WTC11 (cell line): ENCODE data around the gene SLC38A8. TPM values are rescaled to one million over a fixed set of nuclear protein-coding genes. Genes with fewer than 3 reads are reported as not detected.

Experiments used
- ATAC-seq: fragments of 200-7000 bp; cut with Tn5 transposase; 2 replicates; pipeline ENCODE4 v1.10.0; 2021; ENCODE audit warnings: mild to moderate bottlenecking, moderate library complexity
- CTCF ChIA-PET: fragments of 300-600 bp; sonication (Branson Sonifier 250); formaldehyde crosslinking; loops from one replicate; lab custom pipeline; 2021; ENCODE audit warnings: antibody characterized with exemption; lab: Charles Lee
- POLR2A ChIA-PET: fragments of 350-600 bp; sonication (Branson Sonifier 250); formaldehyde crosslinking; loops from one replicate; lab custom pipeline; 2021; ENCODE audit warnings: antibody characterized with exemption; lab: Charles Lee
- DNase-seq: peaks from one replicate; pipeline ENCODE4 v3.0.0; 2021; ENCODE audit warnings: low spot score
- H3K27ac Mint-ChIP-seq: 2 replicates; pipeline ENCODE4 v1.8.0; 2021; ENCODE audit warnings: mixed read lengths
- H3K27me3 Mint-ChIP-seq: 2 replicates; pipeline ENCODE4 v1.8.0; 2021; ENCODE audit warnings: low read depth, mild to moderate bottlenecking, moderate library complexity, mixed read lengths
- H3K36me3 Mint-ChIP-seq: 2 replicates; pipeline ENCODE4 v1.8.0; 2021; ENCODE audit warnings: mixed read lengths
- H3K4me1 Mint-ChIP-seq: 2 replicates; pipeline ENCODE4 v1.8.0; 2022; ENCODE audit warnings: mixed read lengths
- H3K4me3 Mint-ChIP-seq: 2 replicates; pipeline ENCODE4 v1.8.0; 2021; ENCODE audit warnings: mild to moderate bottlenecking, moderate library complexity, mixed read lengths
- H3K9me3 Mint-ChIP-seq: 2 replicates; pipeline ENCODE4 v1.8.0; 2021; ENCODE audit warnings: mixed read lengths
- ESRRA ChIP-seq: sonication (generic); formaldehyde crosslinking; IDR thresholded peaks from 2 replicates; pipeline ENCODE4 v1.8.1; 2022; ENCODE audit warnings: mild to moderate bottlenecking, missing genetic modification reagents, borderline replicate concordance
- MYBL2 ChIP-seq: sonication (generic); formaldehyde crosslinking; IDR thresholded peaks from 2 replicates; pipeline ENCODE4 v1.8.1; 2023; ENCODE audit warnings: mild to moderate bottlenecking, moderate library complexity, missing genetic modification reagents
- TP53 ChIP-seq: sonication (generic); formaldehyde crosslinking; IDR thresholded peaks from 2 replicates; pipeline ENCODE4 v1.8.1; 2023; ENCODE audit warnings: mild to moderate bottlenecking, missing genetic modification reagents
- ZNF317 ChIP-seq: sonication (generic); formaldehyde crosslinking; IDR thresholded peaks from 2 replicates; pipeline ENCODE4 v1.8.1; 2023; ENCODE audit warnings: low read depth, mild to moderate bottlenecking, moderate library complexity, missing genetic modification reagents, borderline replicate concordance
- total RNA-seq: library from RNA; stranded (reverse); gene quantifications from 3 replicates; pipeline ENCODE4 v1.2.3, GENCODE V29; 2021
- TF ChIP-seq, protein P1 (sequence below): sonication (generic); formaldehyde crosslinking; IDR thresholded peaks from 2 replicates; pipeline ENCODE4 v1.8.0; 2023; ENCODE audit warnings: missing genetic modification reagents
- TF ChIP-seq, protein P2 (sequence below): sonication (generic); formaldehyde crosslinking; IDR thresholded peaks from 2 replicates; pipeline ENCODE4 v1.8.0; 2022; ENCODE audit warnings: mild to moderate bottlenecking, missing genetic modification reagents
- TF ChIP-seq, protein P3 (sequence below): sonication (generic); formaldehyde crosslinking; IDR thresholded peaks from 2 replicates; pipeline ENCODE4 v1.8.1; 2023; ENCODE audit warnings: mild to moderate bottlenecking, missing genetic modification reagents, moderate library complexity
- TF ChIP-seq, protein P4 (sequence below): sonication (generic); formaldehyde crosslinking; IDR thresholded peaks from 2 replicates; pipeline ENCODE4 v1.8.0; 2022; ENCODE audit warnings: mild to moderate bottlenecking, missing genetic modification reagents
- TF ChIP-seq, protein P5 (sequence below): sonication (generic); formaldehyde crosslinking; IDR thresholded peaks from 2 replicates; pipeline ENCODE4 v1.8.0; 2023; ENCODE audit warnings: missing genetic modification reagents, mild to moderate bottlenecking, borderline replicate concordance

The SLC38A8 gene
- total RNA-seq, 1 experiment from 2014 or later: not detected

DNA sequence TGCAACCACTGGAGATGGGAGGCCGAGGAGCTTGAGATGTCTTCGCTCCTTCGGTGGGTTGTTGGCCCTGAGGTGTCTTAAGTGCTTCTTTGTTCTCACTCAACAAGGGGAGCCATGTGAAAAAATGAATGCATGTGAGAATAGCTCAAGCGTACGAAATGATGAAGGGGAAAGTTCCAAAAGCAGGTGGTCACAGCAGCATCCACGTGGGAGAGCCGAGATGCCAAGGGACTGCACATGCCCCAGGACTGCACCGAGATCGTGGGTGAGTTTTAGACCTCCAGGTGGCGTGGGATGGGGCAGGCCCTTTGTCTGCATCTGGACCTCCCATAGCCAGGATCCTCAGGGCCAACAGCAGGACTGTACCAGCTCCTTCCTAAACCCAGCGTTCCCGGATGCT is 8.1 kb downstream of the SLC38A8 start:
- CTCF ChIA-PET: no interaction called here
- DNase-seq: no peak
- H3K36me3 Mint-ChIP-seq: 0 out of 2 replicates have a peak, but pooled peaks cover 3% of the 10 kb centered on the region
- TF ChIP-seq MYBL2 (CRISPR knock-in tag) (no peak), ESRRA (CRISPR knock-in tag) (no peak), ZNF317 (CRISPR knock-in tag) (no peak)
- TF ChIP-seq, protein P1, sequence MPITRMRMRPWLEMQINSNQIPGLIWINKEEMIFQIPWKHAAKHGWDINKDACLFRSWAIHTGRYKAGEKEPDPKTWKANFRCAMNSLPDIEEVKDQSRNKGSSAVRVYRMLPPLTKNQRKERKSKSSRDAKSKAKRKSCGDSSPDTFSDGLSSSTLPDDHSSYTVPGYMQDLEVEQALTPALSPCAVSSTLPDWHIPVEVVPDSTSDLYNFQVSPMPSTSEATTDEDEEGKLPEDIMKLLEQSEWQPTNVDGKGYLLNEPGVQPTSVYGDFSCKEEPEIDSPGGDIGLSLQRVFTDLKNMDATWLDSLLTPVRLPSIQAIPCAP: no peak
- POLR2A ChIA-PET: no interaction called here
- H3K4me3 Mint-ChIP-seq: no peak overlapping the region
- H3K4me1 Mint-ChIP-seq: 0 out of 2 replicates have a peak, but pooled peaks cover 3% of the 10 kb centered on the region
- H3K27me3 Mint-ChIP-seq: peaks cover 4% of the 10 kb centered on the region; the same call in 1 of the 2 replicates
- peaks cover 17% of the 10 kb centered on the region for H3K9me3 Mint-ChIP-seq
- H3K27ac Mint-ChIP-seq: no peak overlapping the region
- ATAC-seq: no peak

DNA sequence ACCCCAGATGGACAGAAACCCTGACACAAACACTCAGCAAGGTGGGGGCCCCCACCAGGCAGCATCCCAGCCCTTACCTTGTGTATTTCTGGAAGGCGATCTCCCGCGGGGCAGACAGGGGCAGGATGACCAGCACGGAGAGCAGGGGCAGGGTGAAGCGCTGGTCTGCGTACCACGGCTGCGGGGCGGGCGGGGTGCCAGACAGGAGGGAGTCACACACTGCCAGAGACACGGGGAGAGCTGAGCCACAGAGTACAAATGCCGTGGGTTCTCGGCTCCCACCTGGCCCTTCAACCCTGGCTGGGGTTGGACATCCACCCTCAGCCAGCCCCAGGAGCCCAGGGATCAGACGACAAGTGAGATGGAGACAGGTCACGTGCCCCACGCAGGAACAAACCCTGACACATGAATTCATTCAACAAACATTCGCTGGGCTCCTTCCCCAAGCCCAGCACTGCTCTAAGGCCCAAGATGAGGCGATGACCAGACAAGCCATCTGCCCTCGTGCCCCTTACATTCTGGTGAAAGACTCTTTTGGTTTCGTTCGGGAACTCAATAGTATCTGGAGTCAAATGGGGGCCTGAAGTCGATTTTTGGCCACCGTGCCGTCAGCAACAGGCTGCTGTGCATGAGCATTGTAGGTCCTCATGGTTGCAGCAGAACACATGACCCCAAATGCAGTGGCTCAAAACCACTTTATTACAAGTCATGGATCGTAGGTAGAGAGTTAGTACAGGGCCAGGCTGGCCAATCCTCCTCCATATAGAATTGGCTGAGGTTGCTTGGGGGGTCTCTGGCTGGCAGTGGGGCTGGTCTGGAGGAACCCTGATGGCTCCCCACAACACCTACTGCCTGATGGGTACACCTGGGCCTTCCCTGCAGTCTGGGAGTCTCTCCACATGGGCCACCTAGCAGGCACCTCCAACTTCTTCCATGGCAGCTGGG is 9.1 kb downstream of the SLC38A8 start:
- ChIA-PET POLR2A (no interaction called here), CTCF (interaction anchor here (1.3 to 2.6 kb wide), 2 partner anchors 9 to 77 kb away, joined by 6 to 7 read pairs; partner anchors contain the start of gene SLC38A8)
- 0 out of 2 replicates have a peak, but pooled peaks cover 3% of the 10 kb centered on the region for H3K4me1 Mint-ChIP-seq
- peaks cover 4% of the 10 kb centered on the region; the same call in 1 of the 2 replicates for H3K27me3 Mint-ChIP-seq
- 0 out of 2 replicates have a peak, but pooled peaks cover 3% of the 10 kb centered on the region for H3K36me3 Mint-ChIP-seq
- H3K4me3 Mint-ChIP-seq: no peak overlapping the region
- DNase-seq (no peak), ATAC-seq (no peak)
- no peak overlapping the region for H3K27ac Mint-ChIP-seq
- peaks cover 17% of the 10 kb centered on the region for H3K9me3 Mint-ChIP-seq
- TF ChIP-seq, protein P2, sequence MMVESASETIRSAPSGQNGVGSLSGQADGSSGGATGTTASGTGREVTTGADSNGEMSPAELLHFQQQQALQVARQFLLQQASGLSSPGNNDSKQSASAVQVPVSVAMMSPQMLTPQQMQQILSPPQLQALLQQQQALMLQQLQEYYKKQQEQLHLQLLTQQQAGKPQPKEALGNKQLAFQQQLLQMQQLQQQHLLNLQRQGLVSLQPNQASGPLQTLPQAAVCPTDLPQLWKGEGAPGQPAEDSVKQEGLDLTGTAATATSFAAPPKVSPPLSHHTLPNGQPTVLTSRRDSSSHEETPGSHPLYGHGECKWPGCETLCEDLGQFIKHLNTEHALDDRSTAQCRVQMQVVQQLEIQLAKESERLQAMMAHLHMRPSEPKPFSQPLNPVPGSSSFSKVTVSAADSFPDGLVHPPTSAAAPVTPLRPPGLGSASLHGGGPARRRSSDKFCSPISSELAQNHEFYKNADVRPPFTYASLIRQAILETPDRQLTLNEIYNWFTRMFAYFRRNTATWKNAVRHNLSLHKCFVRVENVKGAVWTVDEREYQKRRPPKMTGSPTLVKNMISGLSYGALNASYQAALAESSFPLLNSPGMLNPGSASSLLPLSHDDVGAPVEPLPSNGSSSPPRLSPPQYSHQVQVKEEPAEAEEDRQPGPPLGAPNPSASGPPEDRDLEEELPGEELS (CRISPR knock-in tag): no peak

DNA sequence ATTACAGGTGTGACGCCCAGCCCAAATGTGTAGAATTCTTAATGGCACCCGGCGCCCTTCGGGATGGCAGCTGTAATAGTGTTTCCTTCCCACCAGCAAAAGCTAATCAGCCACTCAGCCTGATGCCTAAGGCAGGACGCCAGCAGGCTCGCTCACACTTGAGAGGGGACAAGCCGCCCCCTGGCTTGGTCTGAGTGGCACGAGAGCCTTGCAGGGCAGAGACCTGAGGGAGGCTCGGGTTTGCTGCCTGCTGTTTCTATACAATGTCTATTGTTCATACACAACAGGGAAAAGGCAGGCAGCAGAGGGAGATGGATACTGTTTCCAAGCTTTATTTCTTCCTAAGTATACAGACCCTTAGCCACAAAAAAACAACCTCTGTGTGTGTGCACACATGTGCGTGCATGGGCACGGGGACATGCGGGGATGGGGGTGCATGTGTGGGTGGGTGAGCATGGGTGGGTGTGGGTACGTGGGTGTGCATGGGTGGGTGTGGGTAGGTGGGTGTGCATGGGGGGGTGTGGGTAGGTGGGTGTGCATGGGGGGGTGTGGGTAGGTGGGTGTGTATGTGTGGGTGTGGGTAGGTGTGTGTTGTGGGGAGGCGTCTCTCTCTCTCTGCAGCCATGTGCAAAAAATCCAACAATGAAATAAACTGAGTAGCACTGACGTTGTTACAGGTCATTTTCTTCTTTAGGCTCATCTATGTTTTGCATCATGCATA is 10.0 kb downstream of the SLC38A8 start:
- ChIA-PET CTCF (interaction anchor here (1.3 to 2.6 kb wide), 2 partner anchors 10 to 76 kb away, joined by 6 to 7 read pairs; partner anchors contain the start of gene SLC38A8), POLR2A (no interaction called here)
- 0 out of 2 replicates have a peak, but pooled peaks cover 3% of the 10 kb centered on the region for H3K4me1 Mint-ChIP-seq

More for the DNA sequence above, 10.0 kb downstream of the SLC38A8 start:
- Mint-ChIP-seq H3K27ac (no peak overlapping the region), H3K27me3 (peaks cover 4% of the 10 kb centered on the region; the same call in 1 of the 2 replicates), H3K9me3 (peaks cover 17% of the 10 kb centered on the region), H3K36me3 (0 out of 2 replicates have a peak, but pooled peaks cover 3% of the 10 kb centered on the region), H3K4me3 (no peak overlapping the region)
- peak; percentile 41 for ATAC-seq
- no peak for DNase-seq
- TF ChIP-seq, protein P3, sequence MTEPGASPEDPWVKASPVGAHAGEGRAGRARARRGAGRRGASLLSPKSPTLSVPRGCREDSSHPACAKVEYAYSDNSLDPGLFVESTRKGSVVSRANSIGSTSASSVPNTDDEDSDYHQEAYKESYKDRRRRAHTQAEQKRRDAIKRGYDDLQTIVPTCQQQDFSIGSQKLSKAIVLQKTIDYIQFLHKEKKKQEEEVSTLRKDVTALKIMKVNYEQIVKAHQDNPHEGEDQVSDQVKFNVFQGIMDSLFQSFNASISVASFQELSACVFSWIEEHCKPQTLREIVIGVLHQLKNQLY (CRISPR knock-in tag): no peak
- TF ChIP-seq, protein P4, sequence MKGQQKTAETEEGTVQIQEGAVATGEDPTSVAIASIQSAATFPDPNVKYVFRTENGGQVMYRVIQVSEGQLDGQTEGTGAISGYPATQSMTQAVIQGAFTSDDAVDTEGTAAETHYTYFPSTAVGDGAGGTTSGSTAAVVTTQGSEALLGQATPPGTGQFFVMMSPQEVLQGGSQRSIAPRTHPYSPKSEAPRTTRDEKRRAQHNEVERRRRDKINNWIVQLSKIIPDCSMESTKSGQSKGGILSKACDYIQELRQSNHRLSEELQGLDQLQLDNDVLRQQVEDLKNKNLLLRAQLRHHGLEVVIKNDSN (CRISPR knock-in tag): no peak
- TF ChIP-seq, protein P5, sequence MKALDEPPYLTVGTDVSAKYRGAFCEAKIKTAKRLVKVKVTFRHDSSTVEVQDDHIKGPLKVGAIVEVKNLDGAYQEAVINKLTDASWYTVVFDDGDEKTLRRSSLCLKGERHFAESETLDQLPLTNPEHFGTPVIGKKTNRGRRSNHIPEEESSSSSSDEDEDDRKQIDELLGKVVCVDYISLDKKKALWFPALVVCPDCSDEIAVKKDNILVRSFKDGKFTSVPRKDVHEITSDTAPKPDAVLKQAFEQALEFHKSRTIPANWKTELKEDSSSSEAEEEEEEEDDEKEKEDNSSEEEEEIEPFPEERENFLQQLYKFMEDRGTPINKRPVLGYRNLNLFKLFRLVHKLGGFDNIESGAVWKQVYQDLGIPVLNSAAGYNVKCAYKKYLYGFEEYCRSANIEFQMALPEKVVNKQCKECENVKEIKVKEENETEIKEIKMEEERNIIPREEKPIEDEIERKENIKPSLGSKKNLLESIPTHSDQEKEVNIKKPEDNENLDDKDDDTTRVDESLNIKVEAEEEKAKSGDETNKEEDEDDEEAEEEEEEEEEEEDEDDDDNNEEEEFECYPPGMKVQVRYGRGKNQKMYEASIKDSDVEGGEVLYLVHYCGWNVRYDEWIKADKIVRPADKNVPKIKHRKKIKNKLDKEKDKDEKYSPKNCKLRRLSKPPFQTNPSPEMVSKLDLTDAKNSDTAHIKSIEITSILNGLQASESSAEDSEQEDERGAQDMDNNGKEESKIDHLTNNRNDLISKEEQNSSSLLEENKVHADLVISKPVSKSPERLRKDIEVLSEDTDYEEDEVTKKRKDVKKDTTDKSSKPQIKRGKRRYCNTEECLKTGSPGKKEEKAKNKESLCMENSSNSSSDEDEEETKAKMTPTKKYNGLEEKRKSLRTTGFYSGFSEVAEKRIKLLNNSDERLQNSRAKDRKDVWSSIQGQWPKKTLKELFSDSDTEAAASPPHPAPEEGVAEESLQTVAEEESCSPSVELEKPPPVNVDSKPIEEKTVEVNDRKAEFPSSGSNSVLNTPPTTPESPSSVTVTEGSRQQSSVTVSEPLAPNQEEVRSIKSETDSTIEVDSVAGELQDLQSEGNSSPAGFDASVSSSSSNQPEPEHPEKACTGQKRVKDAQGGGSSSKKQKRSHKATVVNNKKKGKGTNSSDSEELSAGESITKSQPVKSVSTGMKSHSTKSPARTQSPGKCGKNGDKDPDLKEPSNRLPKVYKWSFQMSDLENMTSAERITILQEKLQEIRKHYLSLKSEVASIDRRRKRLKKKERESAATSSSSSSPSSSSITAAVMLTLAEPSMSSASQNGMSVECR (CRISPR knock-in tag): no peak
- no peak for TF ChIP-seq TP53
